ENCODE results near the gene PCBP2. TPM values are rescaled to one million over a fixed set of nuclear protein-coding genes. Genes with fewer than 3 reads are reported as not detected.

Gene PCBP2
- polyA plus RNA-seq, 1 of the 3 experiments (the other 2 are of a cell fraction): 368 TPM

DNA sequence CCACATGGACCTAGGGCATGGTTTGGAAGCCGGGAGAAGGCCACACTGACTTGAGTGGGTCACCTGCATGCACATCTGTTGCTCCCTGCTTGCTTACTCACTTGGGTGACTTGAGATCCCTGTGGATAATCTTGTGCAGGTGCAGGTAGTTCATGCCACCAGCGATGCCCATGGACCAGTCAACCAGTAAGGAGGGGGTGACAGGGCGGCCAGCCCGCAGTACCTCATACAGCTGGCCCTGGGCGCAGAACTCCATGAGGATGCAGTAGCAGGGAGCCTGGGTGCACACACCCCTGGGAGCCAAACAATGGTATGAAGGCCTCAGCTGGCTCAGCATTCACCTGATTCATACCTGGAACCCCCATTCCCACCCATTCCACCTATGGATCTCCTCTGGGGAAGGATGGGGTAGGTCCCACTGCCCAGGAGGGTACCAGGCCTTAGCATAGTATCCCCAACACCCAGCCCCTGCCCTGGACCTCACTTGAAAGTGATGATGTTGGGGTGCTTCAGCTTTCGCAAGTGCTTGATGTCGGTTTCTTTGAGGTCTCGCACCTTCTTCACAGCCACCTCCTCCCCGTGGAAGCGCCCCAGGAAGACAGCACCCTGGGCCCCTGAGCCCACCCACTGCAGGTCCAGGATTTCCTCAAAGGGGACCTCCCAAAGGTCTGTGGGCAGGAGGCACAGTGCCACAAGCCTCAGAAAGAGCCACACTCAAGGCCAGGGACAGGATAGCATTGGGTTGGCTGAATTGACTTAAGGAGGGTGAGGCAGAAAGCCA lies 34.2 kb downstream of the PCBP2 start (continued):
- TF ChIP-seq CHD2 (IDR thresholded peaks at IDR 0.05; ENCODE audit: low read length, partially characterized antibody): no peak
- TF ChIP-seq EZH2phosphoT487 (IDR thresholded peaks at IDR 0.05; ENCODE audit: borderline replicate concordance, low read depth): no peak
- no peak for TF ChIP-seq SIN3A (IDR thresholded peaks at IDR 0.05; ENCODE audit: borderline replicate concordance, low read depth, low read length)

DNA sequence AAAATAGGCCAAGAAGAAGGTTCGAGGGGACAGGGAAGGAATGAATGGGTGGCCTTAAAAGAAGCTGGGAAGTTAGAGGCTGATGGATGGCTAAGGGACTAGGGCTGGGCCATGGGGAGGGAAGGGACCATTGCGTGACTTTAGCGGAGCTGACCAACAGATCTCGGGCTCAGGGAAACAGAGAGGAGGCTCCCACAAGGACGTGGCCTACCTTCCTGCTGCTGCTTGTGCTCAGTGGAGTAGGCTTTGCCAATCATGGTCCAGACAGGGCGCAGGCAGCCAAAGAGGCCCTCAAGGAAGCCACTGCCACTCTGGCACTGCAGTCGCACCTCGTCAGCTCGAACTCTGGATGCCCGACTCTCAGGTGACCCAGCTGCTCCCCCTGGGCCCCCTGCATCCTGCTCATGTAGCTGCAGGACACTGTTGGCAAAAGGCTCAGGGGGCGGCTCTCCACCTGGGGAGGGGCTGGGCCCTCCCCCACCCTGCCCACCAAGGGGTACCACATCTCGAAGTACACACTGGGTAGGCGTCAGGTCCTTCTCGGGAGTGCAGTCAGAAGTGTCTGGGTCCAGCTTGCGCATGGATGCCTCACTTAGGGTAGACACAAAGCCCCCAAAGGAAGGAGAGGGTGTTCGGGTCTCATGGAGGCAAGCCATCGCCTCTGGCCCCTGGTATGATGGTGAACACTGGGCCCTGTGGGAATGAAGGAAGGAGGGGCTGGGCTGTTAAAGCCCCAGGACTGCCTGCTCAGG lies 35.0 kb downstream of the PCBP2 start:
- no peak for DNase-seq
- H3K4me3 ChIP-seq (ENCODE audit: low read depth in 2 of 2, low read length in 1 of 2): no peak overlapping the region
- peaks cover 0 to 2% of the 10 kb centered on the region in 2 experiments; a peak in 1 of 4 replicates for H3K4me1 ChIP-seq (ENCODE audit: control insufficient read depth in 1 of 2, insufficient read depth in 2 of 2, low read depth in 1 of 2, low read length in 1 of 2)
- ChIA-PET CTCF (interaction anchor here (1.2 to 2.9 kb wide), 2 partner anchors 11 to 22 kb away, joined by 3 to 13 read pairs; no protein-coding TSS in a partner anchor), POLR2A (interaction anchor here (1.1 kb wide), 1 partner anchor 8 kb away, joined by 3 read pairs; no protein-coding TSS in a partner anchor)
- no peak overlapping the region for H3K4me2 ChIP-seq
- H3K9ac ChIP-seq: no peak overlapping the region
- H3K9me2 ChIP-seq: no peaks in the 10 kb centered on the region
- H3K27me3 ChIP-seq (ENCODE audit: insufficient read depth): no peaks in the 10 kb centered on the region
- H3K79me2 ChIP-seq (ENCODE audit: insufficient read depth): peaks cover 40% of the 10 kb centered on the region; the same call in 1 of the 2 replicates
- 93% methylated on average over 10 of the region's 17 CpGs for WGBS (ENCODE audit: low lambda C conversion rate)
- no peaks in the 10 kb centered on the region for H3K9me3 ChIP-seq
- peaks cover 41% of the 10 kb centered on the region for H3F3A ChIP-seq (replicated peaks; ENCODE audit: insufficient read depth)
- no peak overlapping the region for H2AFZ ChIP-seq (ENCODE audit: low read depth)
- no peak overlapping the region; a peak in 1 of 4 replicates for H3K27ac ChIP-seq (ENCODE audit: low read depth in 2 of 2, low read length in 1 of 2)
- H3K36me3 ChIP-seq (replicated peaks in 1 of 2; ENCODE audit: control insufficient read depth in 1 of 2, insufficient read depth in 2 of 2, low read length in 1 of 2): peaks cover 39 to 43% of the 10 kb centered on the region in 2 experiments
- TF ChIP-seq JUND (IDR thresholded peaks at IDR 0.05) (no peak), FOXJ3 (CRISPR knock-in tag; IDR thresholded peaks at IDR 0.05) (no peak), YY1 (IDR thresholded peaks at IDR 0.05; ENCODE audit: low read depth) (no peak), MEF2A (IDR thresholded peaks at IDR 0.05; ENCODE audit: borderline replicate concordance, low read depth) (no peak), ELF1 (IDR thresholded peaks at IDR 0.05) (no peak), TAF1 (IDR thresholded peaks at IDR 0.05; ENCODE audit: borderline replicate concordance, low read depth, low read length) (no peak), POLR2AphosphoS5 (IDR thresholded peaks at IDR 0.05; ENCODE audit: low read depth, low read length) (no peak), RFX5 (IDR thresholded peaks at IDR 0.05; ENCODE audit: low read length) (no peak), NFIC (IDR thresholded peaks at IDR 0.05; ENCODE audit: borderline replicate concordance) (no peak), CHD2 (IDR thresholded peaks at IDR 0.05; ENCODE audit: low read length, partially characterized antibody) (no peak), FOSL2 (IDR thresholded peaks at IDR 0.05; ENCODE audit: borderline replicate concordance, low read depth) (no peak), GATA2 (CRISPR knock-in tag; IDR thresholded peaks at IDR 0.05) (no peak), MXI1 (IDR thresholded peaks at IDR 0.05; ENCODE audit: low read depth, low read length) (no peak), NRF1 (IDR thresholded peaks at IDR 0.05; ENCODE audit: low read depth, low read length) (no peak), FOXM1 (IDR thresholded peaks at IDR 0.05; ENCODE audit: low read depth) (no peak)
- TF ChIP-seq, protein P1, sequence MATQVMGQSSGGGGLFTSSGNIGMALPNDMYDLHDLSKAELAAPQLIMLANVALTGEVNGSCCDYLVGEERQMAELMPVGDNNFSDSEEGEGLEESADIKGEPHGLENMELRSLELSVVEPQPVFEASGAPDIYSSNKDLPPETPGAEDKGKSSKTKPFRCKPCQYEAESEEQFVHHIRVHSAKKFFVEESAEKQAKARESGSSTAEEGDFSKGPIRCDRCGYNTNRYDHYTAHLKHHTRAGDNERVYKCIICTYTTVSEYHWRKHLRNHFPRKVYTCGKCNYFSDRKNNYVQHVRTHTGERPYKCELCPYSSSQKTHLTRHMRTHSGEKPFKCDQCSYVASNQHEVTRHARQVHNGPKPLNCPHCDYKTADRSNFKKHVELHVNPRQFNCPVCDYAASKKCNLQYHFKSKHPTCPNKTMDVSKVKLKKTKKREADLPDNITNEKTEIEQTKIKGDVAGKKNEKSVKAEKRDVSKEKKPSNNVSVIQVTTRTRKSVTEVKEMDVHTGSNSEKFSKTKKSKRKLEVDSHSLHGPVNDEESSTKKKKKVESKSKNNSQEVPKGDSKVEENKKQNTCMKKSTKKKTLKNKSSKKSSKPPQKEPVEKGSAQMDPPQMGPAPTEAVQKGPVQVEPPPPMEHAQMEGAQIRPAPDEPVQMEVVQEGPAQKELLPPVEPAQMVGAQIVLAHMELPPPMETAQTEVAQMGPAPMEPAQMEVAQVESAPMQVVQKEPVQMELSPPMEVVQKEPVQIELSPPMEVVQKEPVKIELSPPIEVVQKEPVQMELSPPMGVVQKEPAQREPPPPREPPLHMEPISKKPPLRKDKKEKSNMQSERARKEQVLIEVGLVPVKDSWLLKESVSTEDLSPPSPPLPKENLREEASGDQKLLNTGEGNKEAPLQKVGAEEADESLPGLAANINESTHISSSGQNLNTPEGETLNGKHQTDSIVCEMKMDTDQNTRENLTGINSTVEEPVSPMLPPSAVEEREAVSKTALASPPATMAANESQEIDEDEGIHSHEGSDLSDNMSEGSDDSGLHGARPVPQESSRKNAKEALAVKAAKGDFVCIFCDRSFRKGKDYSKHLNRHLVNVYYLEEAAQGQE (IDR thresholded peaks at IDR 0.05; ENCODE audit: low read depth, low read length): no peak
- TF ChIP-seq, protein P2, sequence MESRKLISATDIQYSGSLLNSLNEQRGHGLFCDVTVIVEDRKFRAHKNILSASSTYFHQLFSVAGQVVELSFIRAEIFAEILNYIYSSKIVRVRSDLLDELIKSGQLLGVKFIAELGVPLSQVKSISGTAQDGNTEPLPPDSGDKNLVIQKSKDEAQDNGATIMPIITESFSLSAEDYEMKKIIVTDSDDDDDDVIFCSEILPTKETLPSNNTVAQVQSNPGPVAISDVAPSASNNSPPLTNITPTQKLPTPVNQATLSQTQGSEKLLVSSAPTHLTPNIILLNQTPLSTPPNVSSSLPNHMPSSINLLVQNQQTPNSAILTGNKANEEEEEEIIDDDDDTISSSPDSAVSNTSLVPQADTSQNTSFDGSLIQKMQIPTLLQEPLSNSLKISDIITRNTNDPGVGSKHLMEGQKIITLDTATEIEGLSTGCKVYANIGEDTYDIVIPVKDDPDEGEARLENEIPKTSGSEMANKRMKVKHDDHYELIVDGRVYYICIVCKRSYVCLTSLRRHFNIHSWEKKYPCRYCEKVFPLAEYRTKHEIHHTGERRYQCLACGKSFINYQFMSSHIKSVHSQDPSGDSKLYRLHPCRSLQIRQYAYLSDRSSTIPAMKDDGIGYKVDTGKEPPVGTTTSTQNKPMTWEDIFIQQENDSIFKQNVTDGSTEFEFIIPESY (IDR thresholded peaks at IDR 0.05; ENCODE audit: borderline replicate concordance, low read depth): no peak
- H4K20me1 ChIP-seq (ENCODE audit: insufficient read depth): peaks cover 20% of the 10 kb centered on the region
